GM19023 (cell line): ENCODE results near the gene MFSD2A.
"Not testable (repeated sequence)": the region's sequence is repeated elsewhere in the genome, so short reads cannot be mapped to it uniquely, and the experiment has no call there.

Experiments used
- ATAC-seq: cut with Tn5 transposase; IDR thresholded peaks from one replicate; pipeline ENCODE4 v1.9.1; 2021; ENCODE audit warnings: mild to moderate bottlenecking, moderate library complexity; ENCODE audit not compliant: unreplicated experiment

The MFSD2A gene

DNA sequence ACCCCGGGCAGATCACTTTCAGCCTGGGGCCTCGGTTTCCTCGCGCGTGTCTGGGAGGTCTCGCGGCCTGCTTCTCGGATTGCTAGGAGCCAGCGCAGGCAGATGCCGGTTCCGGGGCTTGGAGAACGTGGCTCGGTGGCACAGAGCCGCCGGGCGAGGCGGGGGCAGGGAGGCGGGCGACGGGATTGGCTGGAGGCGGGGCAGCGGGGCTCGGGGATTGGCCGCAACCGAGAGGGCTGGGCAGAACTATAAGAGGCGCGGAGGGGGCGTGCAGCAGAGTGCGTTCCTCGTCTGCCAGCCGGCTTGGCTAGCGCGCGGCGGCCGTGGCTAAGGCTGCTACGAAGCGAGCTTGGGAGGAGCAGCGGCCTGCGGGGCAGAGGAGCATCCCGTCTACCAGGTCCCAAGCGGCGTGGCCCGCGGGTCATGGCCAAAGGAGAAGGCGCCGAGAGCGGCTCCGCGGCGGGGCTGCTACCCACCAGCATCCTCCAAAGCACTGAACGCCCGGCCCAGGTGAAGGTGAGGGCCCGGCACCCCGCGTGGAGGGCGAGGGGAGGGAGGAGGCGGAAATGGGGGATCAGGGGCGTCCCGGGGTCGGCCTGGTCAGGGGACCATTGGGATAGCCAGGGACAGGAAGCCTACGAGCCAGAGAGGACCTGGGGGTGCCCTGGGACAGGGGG lies at the start of gene MFSD2A:
Gene MFSD2A (plus strand): TSS at position 276 of the 677 bp plus-strand sequence. CDS start 148 bp downstream, at position 424.
- ATAC-seq = peak; percentile 78

DNA sequence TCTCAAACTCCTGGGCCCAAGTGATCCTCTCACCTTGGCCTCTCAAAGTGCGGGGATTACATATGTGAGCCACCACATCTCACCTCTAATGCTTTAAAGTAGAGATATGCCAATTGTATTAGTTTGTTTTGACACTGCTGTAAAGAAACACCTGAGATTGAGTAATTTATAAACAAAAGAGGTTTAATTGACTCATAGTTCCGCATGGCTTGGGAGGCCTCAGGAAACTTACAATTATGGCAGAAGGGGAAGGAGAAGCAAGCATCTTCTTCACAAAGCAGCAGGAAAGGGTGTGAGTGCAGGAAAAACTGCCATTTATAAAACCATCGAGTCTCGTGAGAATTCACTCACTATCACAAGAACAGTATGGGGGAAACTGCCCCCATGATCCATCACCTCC lies 49.8 kb upstream of the MFSD2A start:
- ATAC-seq = no peak

DNA sequence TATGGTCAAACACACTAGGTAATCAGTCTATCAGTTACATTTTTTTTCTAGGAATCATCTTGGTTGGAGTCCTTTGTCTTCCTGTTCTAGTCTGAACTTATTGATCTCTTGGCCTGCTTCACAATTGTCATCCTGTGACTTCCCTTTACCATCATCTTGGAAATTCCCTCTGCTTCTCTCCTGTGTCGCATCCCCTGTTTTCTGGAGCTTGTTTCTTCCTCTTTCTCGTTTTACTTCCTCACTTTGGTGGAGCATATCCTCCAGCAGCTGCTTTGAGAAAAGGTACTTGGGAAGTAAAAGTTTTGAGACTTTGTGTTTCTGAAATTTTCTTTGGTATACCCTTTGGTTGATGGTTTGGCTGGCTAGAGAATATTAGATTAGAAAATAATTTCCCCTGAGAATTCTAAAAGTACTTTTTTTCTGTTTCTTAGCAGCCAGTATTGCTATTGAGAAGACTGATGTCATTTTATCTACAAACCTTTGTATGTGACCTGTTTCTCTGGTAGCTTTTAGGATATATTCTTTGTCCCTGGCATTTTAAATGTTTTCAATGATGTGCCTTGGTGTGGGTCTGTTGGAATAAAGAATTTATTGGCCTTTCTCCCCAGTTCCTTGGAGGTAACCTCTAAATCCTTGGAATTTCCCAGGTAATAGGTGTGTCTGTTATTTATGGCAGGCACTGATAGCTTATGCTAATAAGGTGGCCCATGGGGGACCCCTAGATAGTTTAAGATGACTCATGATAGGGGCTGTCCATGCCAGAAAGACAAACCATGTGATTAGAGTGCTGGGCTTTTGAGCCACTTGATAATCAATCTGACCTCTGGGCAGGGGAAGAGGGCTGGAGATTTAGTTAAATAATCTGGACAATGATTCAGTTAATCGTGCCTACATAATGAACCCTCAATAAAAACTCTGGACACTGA lies 47.2 kb upstream of the MFSD2A start:
- no peak for ATAC-seq

DNA sequence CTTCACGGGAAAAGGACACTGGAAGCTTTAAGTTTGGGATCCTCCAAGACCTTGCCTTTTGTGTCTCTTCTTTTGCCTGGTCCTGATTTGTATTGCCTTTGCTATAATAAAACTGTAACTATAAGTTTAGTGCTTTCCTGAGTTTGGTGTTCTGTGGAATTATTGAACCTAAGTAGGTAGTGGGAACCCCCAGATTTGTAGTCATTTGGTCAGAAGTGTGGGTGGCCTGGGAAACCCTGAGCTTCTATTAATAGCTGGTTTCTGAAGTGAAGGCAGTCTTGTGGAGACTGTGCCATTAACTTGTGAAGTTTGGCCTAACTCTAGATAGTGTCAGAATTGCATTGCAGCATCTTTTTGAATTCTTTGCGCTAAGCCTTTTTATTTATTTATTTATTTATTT lies 46.4 kb upstream of the MFSD2A start:
- no peak for ATAC-seq

DNA sequence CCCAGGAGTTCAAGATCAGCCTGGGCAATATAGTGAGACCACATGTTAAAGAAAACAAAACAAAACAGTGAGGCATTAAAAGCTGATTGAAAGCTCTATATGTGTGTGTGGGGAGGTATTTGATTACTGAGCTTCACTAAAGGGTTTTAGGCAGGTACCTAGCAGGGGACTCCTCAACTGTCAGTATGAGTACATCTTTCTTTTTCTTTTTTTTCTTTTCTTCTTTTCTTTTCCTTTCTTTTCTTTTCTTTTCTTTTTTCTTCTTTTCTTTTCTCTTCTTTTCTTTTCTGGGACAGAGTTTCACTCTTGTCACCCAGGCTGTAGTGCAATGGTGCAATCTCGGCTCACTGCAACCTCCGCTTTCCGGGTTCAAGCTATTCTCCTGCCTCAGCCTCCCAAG lies 44.7 kb upstream of the MFSD2A start:
- ATAC-seq = no peak

DNA sequence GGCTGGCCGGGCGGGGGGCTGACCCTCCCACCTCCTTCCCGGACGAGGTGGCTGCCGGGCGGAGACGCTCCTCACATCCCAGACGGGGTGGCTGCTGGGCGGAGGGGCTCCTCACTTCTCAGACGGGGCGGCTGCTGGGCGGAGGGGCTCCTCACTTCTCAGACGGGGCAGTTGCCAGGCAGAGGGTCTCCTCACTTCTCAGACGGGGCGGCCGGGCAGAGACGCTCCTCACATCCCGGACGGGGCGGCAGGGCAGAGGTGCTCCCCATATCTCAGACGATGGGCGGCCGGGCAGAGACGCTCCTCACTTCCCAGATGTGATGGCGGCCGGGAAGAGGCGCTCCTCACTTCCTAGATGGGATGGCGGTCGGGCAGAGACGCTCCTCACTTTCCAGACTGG lies 41.8 kb upstream of the MFSD2A start:
- not testable (repeated sequence) for ATAC-seq

DNA sequence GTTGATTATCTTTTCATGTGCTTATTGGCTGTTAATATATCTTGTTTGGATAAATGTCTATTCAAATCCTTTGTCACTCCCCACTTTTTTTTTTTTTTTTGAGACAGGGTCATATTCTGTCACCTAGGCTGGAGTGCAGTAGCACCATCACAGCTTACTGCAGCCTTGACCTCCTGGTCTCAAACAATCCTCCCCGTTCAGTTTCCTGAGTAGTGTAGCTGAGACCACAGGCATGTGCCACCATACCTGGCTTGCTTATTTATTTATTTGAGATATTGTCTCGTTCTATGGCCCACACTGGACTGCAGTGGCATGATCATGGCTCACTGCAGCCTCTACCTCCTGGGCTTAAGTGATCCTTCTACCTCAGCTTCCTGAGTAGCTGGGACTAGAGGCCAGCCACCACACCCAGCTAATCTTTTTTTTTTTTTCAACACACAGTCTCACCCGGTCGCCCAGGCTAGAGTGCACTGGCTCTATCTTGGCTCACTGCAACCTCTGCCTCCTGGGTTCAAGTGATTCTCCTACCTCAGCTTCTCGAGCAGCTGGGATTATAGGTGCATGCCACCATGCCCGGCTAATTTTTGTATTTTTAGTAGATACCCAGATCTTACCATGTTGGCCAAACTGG lies 39.3 kb upstream of the MFSD2A start:
- ATAC-seq = no peak

DNA sequence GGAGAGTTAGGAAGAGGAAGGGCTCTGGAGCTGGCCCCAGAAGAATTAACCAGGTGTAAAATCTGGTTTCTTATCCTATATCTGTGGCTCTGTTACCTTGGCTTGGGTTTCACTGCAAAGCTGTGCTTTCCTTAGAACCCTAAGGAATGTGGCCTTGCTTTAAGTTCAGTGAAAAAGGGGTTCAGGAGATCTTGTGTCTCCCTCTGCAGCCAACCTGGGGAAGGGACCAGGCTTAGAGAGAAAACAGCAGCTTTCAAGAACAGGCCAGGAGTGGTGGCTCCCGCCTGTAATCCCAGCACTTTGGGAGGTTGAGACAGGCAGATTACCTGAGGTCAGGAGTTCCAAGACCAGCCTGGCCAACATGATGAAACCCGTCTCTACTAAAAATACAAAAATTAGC lies 37.1 kb upstream of the MFSD2A start:
- ATAC-seq = no peak

DNA sequence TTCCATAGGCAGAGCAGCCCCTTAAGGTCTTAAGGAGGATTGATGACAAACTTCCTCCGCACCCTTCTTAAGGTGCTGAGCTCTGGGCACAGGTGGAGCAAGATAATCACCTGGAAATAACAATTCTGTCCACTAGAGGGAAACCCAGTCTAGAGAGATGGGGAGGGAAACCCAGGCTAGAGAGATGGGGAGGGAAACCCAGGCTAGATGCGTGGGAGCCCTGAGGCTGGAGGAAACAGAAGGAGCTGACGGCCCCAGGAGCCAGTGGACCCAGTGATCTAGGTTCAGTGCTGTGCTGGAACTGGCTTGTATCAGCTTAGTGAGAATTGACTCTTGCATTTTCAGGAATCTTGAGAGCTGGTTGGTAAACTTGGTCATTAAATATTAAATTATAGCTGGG lies 35.4 kb upstream of the MFSD2A start:
- no peak for ATAC-seq

DNA sequence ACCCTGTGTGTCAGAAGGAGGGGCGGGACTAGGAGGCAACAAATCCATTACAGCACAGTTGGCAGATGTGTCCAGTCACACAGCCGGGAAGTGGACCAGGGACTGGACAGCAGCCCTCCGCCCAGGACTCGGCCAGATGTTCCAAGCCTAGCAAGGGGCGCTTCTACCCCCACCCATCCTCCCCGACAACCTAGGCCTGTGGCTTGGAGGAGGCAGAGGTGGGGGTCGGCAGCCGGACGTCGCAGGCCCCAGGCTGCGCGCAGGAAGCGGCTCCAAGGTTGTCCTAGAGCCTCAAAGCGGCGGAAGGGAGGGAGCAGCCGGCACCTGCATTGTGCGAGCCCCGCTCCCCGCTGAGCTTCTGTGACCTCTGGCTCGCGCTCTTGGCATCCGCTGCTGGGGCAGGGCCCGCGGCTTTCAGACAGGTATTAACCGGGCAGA lies 32.7 kb upstream of the MFSD2A start:
- ATAC-seq = no peak

DNA sequence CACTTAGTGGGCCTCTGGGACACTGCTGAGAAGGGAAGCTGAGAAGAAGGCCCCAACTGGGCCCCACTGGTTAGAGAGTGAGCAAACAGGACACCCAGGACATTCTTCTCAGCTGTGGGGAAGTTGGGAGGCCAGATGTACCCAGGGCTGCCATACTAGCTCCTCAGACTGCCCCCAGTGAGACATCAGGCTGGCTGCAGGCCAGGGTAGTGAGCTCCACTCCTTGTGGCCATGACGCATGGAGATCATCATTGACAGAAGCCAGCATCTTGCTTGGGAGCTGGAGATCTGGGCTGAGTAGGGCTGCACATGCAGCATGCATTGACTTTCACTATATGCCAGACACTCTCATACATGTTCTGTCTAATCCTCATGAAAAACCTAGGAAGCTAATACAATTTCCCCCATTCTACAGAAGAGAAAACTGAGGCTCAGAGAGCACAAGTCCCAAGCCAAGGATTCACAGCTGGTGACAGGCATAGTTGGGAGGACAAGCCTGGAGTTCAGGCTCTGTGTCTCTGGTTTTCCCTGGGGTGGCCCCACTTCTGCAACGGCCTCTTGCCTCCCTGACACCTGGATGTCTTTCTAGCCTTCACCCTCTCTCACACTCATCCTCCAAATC lies 29.1 kb upstream of the MFSD2A start:
- ATAC-seq = no peak

DNA sequence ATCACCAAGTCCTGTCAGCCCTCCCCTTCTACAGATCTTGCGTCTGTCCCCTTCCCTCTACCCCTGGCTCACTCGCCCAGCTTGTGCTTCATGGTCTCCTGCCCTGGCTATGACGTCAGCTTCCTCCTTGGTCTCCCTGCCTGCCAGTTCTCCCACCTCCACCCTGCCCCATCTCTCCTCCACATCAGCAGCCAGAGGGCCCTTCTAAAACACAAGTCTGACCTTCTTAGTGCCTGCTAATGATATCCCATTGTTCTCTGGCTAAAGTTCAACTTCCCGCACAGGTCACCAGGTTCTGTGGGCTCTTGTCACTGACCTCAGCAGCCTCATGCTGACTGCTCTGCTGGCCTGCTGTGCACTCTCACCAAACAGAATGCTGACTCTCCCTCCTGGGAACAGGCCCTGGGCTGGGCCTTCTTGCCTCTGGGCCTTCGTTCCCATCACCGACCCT lies 28.6 kb upstream of the MFSD2A start:
- ATAC-seq = no peak

DNA sequence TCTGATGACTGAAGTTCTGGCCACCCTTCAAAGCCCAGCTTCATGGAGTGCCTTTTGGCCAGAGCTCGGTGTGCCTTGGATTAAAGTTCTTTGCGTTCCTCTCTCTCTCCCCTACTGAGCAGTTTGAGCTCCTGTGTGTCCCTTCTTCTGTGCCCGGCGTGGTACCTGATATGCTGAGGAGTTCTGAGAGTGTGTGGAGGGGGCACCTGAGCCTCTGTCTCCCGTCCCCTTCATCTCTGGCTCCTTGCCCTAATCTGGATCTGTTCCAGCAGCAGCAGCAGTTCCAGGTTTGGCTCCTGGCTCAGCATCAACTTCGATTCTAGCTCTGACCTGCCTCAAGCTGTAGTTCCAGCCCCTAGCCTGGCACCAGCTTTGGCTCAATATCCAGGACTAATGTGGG lies 28.1 kb upstream of the MFSD2A start:
- ATAC-seq = no peak

DNA sequence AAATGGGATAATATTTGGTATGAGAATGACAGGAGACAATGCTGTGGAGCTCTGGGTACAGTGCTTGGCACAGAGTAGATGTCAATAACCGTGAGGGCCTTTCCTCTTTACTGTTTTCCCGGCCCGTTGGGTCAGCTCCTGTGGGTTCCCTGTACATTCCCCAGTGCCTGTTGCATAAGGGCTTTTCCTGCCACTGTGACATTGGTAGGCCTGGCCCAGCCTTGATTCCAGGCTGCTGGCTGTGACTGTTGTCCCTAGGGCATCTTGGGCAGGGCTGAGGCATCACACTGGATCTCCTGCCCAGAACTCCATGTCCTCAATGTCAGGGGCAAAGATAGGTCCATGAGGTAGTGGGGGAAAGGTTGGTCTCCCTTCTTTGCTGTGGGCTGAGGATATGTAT lies 27.4 kb upstream of the MFSD2A start:
- no peak for ATAC-seq

DNA sequence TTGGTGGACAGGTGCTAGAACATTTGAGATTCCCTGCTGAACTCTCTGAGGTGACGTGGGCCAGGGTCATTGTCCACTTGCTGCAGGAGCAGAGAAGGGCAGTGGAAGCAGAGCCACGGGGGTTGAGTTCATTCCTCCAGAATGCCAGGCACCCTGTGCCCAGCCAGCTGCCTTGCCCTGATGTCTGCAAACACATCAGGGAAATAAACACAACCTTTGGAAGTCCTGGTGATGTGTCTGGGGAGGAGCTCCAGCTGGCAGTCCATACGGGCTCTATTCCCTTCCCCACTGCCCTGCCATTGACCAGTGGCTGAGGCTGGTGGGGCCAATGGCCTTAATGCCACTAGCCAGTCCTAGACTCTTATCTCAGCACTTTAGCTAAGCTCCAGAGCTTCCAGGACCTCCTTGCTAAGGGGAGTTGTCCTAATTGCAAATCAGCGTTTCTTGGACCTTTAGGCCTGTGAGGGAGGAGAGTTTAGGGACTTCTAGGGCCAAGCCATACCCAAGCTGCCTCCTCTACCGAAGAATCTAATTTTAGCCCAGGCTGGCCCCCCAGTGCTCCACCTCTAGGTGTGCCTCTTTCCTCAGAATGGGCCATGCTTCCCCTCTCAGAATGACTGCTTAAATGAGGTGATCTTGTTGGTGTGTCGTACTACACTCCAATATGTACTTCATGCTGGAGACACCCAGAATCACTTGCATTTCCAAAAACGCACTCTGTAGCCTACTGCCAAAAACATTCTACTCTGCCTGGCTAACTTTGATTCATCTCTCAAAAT lies 25.9 kb upstream of the MFSD2A start:
- no peak for ATAC-seq

DNA sequence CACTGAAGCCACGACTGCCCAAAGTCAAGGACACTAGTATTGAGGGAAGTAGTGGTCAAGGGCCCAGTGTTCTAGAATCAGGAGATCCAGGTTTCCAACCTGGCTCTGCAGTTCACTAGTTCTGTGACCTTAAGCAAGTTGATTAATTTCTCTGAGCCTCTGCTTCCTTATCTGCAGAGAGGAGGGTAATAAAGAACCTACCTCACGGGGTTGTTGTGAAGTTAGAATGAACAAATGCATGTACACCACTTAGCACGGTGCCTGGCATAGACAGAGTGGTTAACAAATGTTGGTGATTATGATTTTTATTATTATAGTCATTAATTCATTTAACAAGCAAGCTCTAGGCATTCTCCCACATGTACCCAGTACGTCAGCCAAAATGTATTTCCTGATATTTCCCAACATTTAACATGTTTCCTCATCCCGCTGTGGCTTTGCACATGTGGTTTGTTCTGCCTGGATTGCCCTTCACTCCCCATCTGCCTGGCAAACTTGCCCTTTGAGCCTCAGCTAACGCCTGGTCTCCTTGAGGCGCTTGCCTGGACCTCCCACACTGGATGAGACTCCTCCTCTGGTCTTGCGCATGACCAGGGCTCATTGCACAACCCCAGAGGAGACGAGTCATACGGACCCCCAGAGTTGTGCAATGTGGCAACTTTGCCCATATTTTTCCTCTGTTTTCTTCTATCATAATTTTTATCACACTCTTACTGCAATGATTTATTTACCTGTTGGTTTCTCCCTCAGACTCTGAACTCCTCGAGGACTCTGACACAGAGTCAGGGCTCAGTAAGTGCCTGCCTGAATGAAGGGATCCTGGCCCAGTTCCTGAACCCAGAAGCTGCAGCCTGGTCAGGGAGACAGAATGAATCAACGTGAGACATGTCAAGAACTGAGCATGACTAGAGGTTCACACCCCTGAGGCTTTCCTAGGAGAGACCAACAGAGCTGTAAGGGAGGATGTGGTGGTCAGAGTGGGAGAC lies 20.7 kb upstream of the MFSD2A start:
- no peak for ATAC-seq

DNA sequence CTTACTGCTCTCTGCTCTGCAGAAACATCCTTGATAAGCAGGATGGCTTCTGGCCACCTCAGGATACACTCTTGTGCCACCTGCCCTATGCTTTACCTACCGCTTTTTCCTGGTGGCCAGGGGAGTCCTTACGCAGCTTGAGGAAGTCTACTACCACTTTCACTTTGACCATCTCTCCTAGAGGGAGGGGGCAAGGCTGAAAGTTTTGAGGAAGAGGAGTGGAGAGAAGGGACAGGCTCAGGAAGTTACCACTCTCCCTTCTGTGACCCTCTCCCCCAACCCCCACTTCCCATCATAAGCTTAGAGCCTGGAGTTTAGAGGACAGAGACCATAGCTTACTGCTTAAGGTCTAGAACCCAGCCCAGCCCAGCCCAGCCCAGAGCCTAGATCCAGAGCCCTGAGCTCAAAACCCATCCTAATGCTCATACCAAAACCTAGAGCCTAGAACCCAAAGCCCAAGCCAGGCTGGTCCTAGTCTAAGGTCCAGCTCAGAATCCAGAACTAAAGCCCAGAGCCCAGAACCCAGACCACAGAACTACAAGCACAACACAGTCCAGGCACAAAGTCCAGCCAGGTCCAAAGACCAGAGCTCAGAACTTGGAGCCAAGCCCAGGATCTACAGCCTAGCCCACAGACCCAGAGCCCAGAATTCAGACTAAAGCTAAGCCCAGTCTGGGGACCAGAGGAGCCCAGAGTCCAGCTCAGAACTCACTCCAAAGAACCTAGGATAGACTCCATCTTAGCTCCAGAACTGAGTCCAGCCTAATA lies 18.0 kb upstream of the MFSD2A start:
- ATAC-seq = no peak

DNA sequence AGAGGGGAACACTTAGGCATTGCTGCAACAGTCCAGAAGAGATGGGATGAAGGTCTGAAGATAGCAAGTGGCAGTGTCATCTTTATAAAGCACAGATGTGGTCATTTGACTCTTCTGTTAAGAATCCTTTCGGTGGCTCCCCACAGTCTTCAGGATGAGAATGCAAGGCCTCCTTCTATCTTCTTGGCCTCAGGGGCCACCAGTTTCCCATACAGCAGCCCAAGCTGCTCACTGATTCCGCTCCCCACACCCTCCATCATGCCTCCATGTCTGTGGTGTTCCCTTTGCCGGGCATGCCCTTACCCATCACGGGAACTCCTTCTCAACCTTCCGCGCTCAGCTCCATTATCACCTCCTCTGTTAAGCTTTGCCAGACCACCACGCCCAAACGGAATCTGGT lies 16.1 kb upstream of the MFSD2A start:
- no peak for ATAC-seq
